Cardiac muscle cell (in vitro differentiated cells and primary cell): ENCODE measurements around the gene DSG2. TPM values are rescaled to one million over a fixed set of nuclear protein-coding genes. Genes with fewer than 3 reads are reported as not detected.
A peak's percentile ranks its signal among the peaks of the same experiment; 100 is the strongest.
"Not testable (repeated sequence)": the region's sequence is repeated elsewhere in the genome, so short reads cannot be mapped to it uniquely, and the experiment has no call there.

Experiments used
- DNase-seq, 2 donors: peaks; one replicate each; pipeline versions ENCODE4 v3.0.0 to v3.0.0-alpha.2; 2010 to 2017; ENCODE audit warnings: low read depth in 1 of 2, low spot score in 1 of 2
- H3K27ac ChIP-seq: fragments of 200-600 bp; sonication (generic); 2 replicates; pipeline ENCODE4 v1.5.1; 2016
- H3K27me3 ChIP-seq: fragments of 200-600 bp; sonication (generic); 2 replicates; pipeline ENCODE4 v1.6.0; 2016; ENCODE audit warnings: control low read depth
- H3K36me3 ChIP-seq: fragments of 200-600 bp; sonication (generic); 2 replicates; pipeline ENCODE4 v1.5.1; 2016; ENCODE audit warnings: control low read depth
- H3K4me1 ChIP-seq: fragments of 200-600 bp; sonication (generic); 2 replicates; pipeline ENCODE4 v1.8.1; 2017; ENCODE audit warnings: low read depth, mild to moderate bottlenecking, mixed run types
- H3K4me3 ChIP-seq: fragments of 200-600 bp; sonication (generic); 2 replicates; pipeline ENCODE4 v1.5.1; 2016; ENCODE audit warnings: mild to moderate bottlenecking
- H3K9me3 ChIP-seq: fragments of 200-600 bp; sonication (generic); 2 replicates; pipeline ENCODE4 v1.5.1; 2017; ENCODE audit warnings: low read depth, mild to moderate bottlenecking, control low read depth
- CTCF ChIP-seq: IDR thresholded peaks from 2 replicates; pipeline ENCODE4 v1.5.1; 2012; ENCODE audit warnings: low read depth, mild to moderate bottlenecking, low read length
- polyA plus RNA-seq: library from polyadenylated mRNA; unstranded; fragments of >200 nt; fragmentation: Nextera tagmentation; extraction: Ambion mirVana; gene quantifications from 2 replicates; pipeline ENCODE4 v1.2.1, GENCODE V29; 2016
- total RNA-seq: library from RNA; depleted of rRNA; stranded (reverse); fragments of >200 nt; gene quantifications from 2 replicates; pipeline ENCODE4 v1.2.3, GENCODE V29; 2016

DSG2 gene
- total and polyA plus RNA-seq, 2 experiments from 2014 or later = 34.1 to 45.3 TPM

GRCh38 chr18:31500051-31500688 is 2.2 kb downstream of the DSG2 start:
- Histone ChIP-seq H3K36me3 (no peaks in the 10 kb centered on the region), H3K4me3 (no peak overlapping the region), H3K27ac (no peak overlapping the region), H3K9me3 (no peaks in the 10 kb centered on the region), H3K27me3 (no peaks in the 10 kb centered on the region), H3K4me1 (peaks cover 22% of the 10 kb centered on the region)
- DNase-seq = peak in 1 of 2 donors; percentile 38
- TF ChIP-seq CTCF = no peak

DNA sequence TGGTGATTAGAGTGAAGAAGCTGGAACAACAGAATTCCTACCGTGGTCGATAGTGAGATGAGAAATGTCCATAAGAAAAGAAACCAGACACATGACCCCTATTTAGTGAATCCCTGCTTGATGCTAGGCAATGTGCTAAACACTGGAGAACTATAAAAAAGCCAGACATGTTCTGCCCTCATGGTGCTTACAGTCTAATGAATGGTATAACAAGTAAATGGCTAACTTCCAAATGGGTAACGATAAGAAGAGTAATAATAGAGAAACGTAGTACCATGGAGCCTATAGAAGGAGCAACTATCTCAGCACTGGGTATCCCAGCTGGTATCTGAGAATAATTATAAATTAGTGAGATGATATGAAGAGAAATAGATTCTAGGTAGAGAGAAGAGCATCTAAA is 5.0 kb downstream of the DSG2 start:
- Histone ChIP-seq H3K4me3 (no peak overlapping the region), H3K27ac (no peak overlapping the region), H3K27me3 (no peaks in the 10 kb centered on the region), H3K36me3 (no peaks in the 10 kb centered on the region), H3K4me1 (peaks cover 22% of the 10 kb centered on the region), H3K9me3 (no peaks in the 10 kb centered on the region)
- no peak for TF ChIP-seq CTCF
- DNase-seq = no peak

- Histone ChIP-seq H3K27me3 (no peaks in the 10 kb centered on the region), H3K27ac (peak overlapping the region; percentile 37), H3K4me1 (peaks cover 15% of the 10 kb centered on the region), H3K4me3 (no peak overlapping the region), H3K9me3 (no peaks in the 10 kb centered on the region), H3K36me3 (no peaks in the 10 kb centered on the region)
- no peak for TF ChIP-seq CTCF
- no peak for DNase-seq
Observed at GRCh38 chr18:31504455-31505147, 6.6 kb downstream of the DSG2 start.

DNA sequence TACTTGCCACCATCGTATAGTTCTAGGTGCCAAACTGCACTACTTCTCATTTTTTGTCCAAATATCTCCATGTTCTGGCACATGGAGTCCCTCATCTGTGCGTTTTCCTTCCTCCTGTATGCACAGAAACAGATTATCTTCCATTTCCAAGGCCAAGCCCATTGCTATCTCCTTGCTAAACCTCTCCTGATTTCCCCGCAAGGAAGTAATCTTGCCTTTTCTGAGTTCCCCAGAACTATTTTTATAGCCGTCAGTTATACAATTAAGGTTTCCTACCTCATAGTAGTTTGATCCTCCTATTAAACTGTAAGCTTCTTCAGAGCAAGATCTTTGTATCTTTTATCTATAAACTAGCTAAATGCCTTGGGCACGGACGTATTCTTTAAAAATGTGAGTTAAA is 7.2 kb downstream of the DSG2 start:
- no peak overlapping the region for H3K4me3 ChIP-seq
- no peaks in the 10 kb centered on the region for H3K27me3 ChIP-seq
- H3K9me3 ChIP-seq = no peaks in the 10 kb centered on the region
- DNase-seq = no peak
- peaks cover 13% of the 10 kb centered on the region for H3K4me1 ChIP-seq
- H3K36me3 ChIP-seq = no peaks in the 10 kb centered on the region
- peak overlapping the region; percentile 37 for H3K27ac ChIP-seq
- no peak for TF ChIP-seq CTCF

DNA sequence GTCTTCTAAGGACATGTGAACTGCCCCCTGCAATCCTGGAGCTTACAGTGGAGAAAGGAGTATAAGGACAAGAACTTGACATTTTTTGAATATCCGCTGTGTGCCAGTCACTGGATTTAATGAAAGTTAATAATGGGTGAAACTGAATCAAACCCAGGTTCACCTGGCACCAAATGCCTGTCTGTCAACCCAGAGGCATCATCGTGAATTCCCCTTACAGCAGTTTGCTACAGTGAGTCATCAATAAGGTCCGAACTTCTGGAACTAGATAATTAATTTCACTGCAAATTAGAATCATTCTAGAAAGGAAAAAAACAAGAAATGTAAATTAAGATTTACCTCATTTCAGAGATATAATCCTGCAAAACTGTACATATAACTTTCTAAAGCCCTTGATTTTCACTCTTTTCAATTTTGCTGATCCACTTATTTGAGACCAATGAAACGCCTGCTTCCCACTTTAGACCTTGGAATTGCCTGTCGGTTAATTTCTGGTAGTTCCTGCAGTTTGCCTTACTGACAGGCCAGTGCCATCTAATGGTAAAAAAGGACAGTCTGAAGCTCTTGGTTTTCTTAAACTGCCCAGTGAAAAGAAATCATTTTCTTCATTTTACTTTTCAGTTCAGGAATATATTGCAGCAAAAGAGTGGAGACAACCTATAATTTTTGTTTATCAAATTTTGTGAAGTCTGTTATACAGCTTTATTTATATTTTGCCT is 8.2 kb downstream of the DSG2 start:
- no peak overlapping the region for H3K27ac ChIP-seq

DNA sequence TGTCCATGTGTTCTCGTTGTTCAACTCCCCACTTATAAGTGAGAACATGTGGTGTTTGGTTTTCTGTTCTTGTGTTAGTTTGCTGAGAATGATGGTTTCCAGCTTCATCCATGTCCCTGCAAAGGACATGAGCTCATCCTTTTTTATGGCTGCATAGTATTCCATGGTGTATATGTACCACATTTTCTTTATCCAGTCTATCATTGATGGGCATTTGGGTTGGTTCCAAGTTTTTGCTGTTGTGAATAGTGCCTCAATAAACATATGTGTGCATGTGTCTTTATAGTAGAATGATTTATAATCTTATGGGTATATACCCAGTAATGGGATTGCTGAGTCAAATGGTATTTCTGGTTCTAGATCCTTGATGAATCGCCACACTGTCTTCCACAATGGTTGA is 9.1 kb downstream of the DSG2 start:
- not testable (repeated sequence) for H3K4me3 ChIP-seq, H3K27ac ChIP-seq, H3K9me3 ChIP-seq, DNase-seq, H3K36me3 ChIP-seq, H3K27me3 ChIP-seq
- H3K4me1 ChIP-seq = peaks cover 12% of the 10 kb centered on the region

More for the DNA sequence above, 8.2 kb downstream of the DSG2 start:
- Histone ChIP-seq H3K36me3 (no peaks in the 10 kb centered on the region), H3K4me1 (peaks cover 12% of the 10 kb centered on the region), H3K4me3 (no peak overlapping the region), H3K27me3 (no peaks in the 10 kb centered on the region), H3K9me3 (no peaks in the 10 kb centered on the region)
- DNase-seq = peak in 1 of 2 donors; percentile 55
- TF ChIP-seq CTCF = peak; percentile 37
